ENCODE measurements around the gene ASXL1.

ASXL1 gene

DNA sequence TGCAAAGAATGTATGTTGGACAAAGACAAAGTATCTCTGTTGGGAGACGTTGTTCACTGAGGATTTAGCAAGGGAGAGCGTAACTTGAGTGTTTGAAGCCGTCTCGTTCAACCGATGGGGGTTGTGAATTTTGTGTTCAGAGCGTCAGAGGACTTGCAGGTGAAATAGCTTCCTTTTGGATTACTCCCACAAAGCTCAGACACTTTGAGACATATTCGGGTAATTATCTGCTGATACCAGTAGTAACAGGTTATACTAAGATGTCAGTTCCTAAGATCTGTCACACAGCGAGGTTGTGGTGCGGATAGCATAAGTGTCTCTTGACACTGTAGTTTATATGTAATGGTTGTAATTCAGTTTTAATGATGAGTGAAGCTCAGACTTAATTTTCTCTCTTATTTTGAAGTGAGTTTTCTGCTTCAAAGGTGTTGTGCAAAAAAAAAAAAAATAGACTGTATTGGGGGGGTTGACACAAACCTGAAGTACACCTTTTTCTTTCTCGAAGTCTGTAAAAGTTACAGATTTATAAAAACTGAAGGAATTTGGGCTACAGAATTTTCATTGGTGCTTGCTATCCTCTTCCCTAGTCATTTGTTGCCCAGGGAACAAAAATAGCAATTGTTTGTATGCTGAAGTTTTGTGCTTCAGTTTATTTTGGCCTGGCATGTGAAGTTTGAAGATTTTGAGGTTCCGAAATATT, 1.7 kb downstream of the ASXL1 start:
- Histone ChIP-seq H3K79me2 (ENCODE audit: insufficient read depth, low read depth) (peaks cover 60% of the 10 kb centered on the region), H3K36me3 (ENCODE audit: insufficient read depth) (no peaks in the 10 kb centered on the region), H3K27ac (peak overlapping the region; percentile 92), H3K27me3 (ENCODE audit: insufficient read depth, low read depth) (no peaks in the 10 kb centered on the region), H3K4me3 (IDR thresholded peaks at IDR 0.05; ENCODE audit: insufficient read depth, low read depth, low read length) (no peak overlapping the region), H4K20me1 (ENCODE audit: insufficient read depth) (peaks cover 27% of the 10 kb centered on the region), H3K4me2 (peak overlapping the region; percentile 94), H2AFZ (ENCODE audit: low read depth) (no peak overlapping the region), H3K4me1 (ENCODE audit: low read depth, poor library complexity, severe bottlenecking) (peaks cover 59% of the 10 kb centered on the region), H3K9ac (peak overlapping the region; percentile 94)
- TF ChIP-seq, protein P1, sequence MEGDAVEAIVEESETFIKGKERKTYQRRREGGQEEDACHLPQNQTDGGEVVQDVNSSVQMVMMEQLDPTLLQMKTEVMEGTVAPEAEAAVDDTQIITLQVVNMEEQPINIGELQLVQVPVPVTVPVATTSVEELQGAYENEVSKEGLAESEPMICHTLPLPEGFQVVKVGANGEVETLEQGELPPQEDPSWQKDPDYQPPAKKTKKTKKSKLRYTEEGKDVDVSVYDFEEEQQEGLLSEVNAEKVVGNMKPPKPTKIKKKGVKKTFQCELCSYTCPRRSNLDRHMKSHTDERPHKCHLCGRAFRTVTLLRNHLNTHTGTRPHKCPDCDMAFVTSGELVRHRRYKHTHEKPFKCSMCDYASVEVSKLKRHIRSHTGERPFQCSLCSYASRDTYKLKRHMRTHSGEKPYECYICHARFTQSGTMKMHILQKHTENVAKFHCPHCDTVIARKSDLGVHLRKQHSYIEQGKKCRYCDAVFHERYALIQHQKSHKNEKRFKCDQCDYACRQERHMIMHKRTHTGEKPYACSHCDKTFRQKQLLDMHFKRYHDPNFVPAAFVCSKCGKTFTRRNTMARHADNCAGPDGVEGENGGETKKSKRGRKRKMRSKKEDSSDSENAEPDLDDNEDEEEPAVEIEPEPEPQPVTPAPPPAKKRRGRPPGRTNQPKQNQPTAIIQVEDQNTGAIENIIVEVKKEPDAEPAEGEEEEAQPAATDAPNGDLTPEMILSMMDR (conservative IDR thresholded peaks at IDR 0.05; ENCODE audit: low read depth, low read length): no peak

DNA sequence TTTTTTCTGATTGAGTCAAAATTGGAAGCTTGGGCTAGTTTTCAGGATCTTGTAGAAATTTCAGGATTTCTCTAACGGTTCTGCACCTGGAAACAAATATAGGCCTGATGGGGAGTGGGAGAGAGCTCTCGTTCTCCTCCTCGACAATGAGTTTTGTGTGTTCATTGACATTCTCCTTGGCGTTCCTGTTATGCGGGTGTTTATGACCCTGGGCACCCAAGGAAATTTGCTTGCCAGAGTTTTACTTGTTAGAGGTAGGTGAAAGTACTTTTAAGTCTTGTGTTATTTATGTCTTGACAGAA, 2.2 kb downstream of the ASXL1 start:
- H3K27me3 ChIP-seq (ENCODE audit: insufficient read depth, low read depth): no peaks in the 10 kb centered on the region
- no peak overlapping the region for H3K9ac ChIP-seq
- peaks cover 59% of the 10 kb centered on the region for H3K4me1 ChIP-seq (ENCODE audit: low read depth, poor library complexity, severe bottlenecking)
- no peak overlapping the region for H3K4me3 ChIP-seq (IDR thresholded peaks at IDR 0.05; ENCODE audit: insufficient read depth, low read depth, low read length)
- peaks cover 65% of the 10 kb centered on the region for H3K79me2 ChIP-seq (ENCODE audit: insufficient read depth, low read depth)
- H3K36me3 ChIP-seq (ENCODE audit: insufficient read depth): no peaks in the 10 kb centered on the region
- H3K27ac ChIP-seq: no peak overlapping the region
- H4K20me1 ChIP-seq (ENCODE audit: insufficient read depth): peaks cover 32% of the 10 kb centered on the region
- H2AFZ ChIP-seq (ENCODE audit: low read depth): no peak overlapping the region
- TF ChIP-seq, protein P1 (conservative IDR thresholded peaks at IDR 0.05; ENCODE audit: low read depth, low read length): no peak
- peak overlapping the region; percentile 94 for H3K4me2 ChIP-seq

DNA sequence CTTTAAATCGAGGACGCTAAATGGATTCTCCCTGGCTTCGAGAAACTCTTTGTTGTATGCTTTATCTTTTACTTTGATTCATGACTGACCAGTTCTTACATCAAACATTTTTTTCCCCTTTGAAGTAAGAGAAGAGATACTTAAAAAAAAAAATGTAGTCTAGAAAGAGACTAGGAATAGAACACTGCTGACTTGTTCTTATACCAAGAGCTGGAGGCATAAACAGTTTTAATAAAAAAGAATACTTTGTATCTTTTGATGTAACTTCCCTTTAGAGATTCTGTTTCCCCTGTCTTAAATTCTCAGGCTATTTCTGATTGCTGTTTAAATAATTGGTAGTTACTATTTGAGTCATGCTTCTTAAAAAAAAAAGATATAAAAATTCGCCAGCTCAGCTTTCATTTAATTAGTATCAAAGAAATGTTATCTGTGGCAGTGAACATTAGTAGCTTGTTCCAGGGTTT, 4.8 kb downstream of the ASXL1 start:
- Histone ChIP-seq H3K4me3 (IDR thresholded peaks at IDR 0.05; ENCODE audit: insufficient read depth, low read depth, low read length) (no peak overlapping the region), H3K4me2 (no peak overlapping the region; the same call in 1 of the 2 replicates), H4K20me1 (ENCODE audit: insufficient read depth) (peaks cover 47% of the 10 kb centered on the region), H3K36me3 (ENCODE audit: insufficient read depth) (no peaks in the 10 kb centered on the region), H3K27ac (no peak overlapping the region), H3K79me2 (ENCODE audit: insufficient read depth, low read depth) (peaks cover 92% of the 10 kb centered on the region), H3K27me3 (ENCODE audit: insufficient read depth, low read depth) (no peaks in the 10 kb centered on the region), H3K9ac (no peak overlapping the region), H3K4me1 (ENCODE audit: low read depth, poor library complexity, severe bottlenecking) (peaks cover 72% of the 10 kb centered on the region), H2AFZ (ENCODE audit: low read depth) (no peak overlapping the region)
- TF ChIP-seq, protein P1 (conservative IDR thresholded peaks at IDR 0.05; ENCODE audit: low read depth, low read length): no peak

DNA sequence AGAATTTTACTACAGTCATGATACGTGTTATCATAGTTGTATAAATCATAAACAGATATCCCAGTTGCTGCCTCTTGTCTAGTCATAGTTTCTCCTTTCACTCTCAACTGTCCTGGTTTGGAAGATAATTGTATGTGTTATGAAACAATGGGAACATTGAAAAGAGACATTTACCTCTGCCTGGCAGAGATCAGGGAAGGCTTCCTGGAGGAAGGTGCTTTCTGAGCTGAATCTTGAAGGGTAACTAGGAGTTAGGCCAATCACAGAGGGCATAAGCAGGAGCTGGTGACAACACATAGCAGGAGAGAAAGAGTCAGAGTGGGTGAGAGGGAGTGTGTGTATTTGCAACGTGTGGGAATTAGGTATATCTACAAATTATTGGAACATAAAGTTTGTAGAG, 5.4 kb downstream of the ASXL1 start:
- H3K4me3 ChIP-seq (IDR thresholded peaks at IDR 0.05; ENCODE audit: insufficient read depth, low read depth, low read length): no peak overlapping the region
- H3K27me3 ChIP-seq (ENCODE audit: insufficient read depth, low read depth): no peaks in the 10 kb centered on the region
- H3K27ac ChIP-seq: no peak overlapping the region
- H3K4me1 ChIP-seq (ENCODE audit: low read depth, poor library complexity, severe bottlenecking): peaks cover 77% of the 10 kb centered on the region
- H2AFZ ChIP-seq (ENCODE audit: low read depth): no peak overlapping the region
- TF ChIP-seq, protein P1 (conservative IDR thresholded peaks at IDR 0.05; ENCODE audit: low read depth, low read length): no peak
- H3K9ac ChIP-seq: no peak overlapping the region
- H3K4me2 ChIP-seq: no peak overlapping the region
- peaks cover 47% of the 10 kb centered on the region for H4K20me1 ChIP-seq (ENCODE audit: insufficient read depth)
- no peaks in the 10 kb centered on the region for H3K36me3 ChIP-seq (ENCODE audit: insufficient read depth)
- peaks cover 97% of the 10 kb centered on the region for H3K79me2 ChIP-seq (ENCODE audit: insufficient read depth, low read depth)
